ENCODE results near the gene TAL1. TPM values are rescaled to one million over a fixed set of nuclear protein-coding genes. Genes with fewer than 3 reads are reported as not detected.

TAL1 gene
- polyA plus RNA-seq, 1 of the 3 experiments (the other 2 are of a cell fraction) = not detected

DNA sequence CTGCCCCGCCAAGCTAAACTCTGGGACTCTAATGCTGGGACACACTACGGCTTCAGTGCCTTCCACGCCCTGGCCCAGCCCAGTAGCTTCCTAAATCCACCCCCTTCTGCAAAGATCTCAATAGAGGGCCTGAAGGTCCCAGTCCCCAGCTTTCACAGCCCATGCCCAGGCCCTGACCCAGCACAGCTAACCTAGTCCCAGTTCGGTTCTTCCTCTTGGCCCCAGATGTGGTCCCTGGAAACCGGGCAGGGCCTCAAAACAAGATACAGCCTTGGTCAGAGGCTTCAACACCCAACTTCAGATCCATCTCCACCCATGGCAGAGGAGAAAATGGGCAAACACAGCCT lies 41.5 kb downstream of the TAL1 start (continued):
- TF ChIP-seq FOXM1 (IDR thresholded peaks at IDR 0.05; ENCODE audit: low read depth) (no peak), REST (IDR thresholded peaks at IDR 0.05; ENCODE audit: low read depth, low read length) (no peak), FOSL2 (IDR thresholded peaks at IDR 0.05; ENCODE audit: borderline replicate concordance, low read depth) (no peak), EP300 (IDR thresholded peaks at IDR 0.05; ENCODE audit: borderline replicate concordance in 1 of 2, low read depth in 1 of 2, low read length in 1 of 2) (no peak), TAF1 (IDR thresholded peaks at IDR 0.05; ENCODE audit: borderline replicate concordance, low read depth, low read length) (no peak), RCOR1 (IDR thresholded peaks at IDR 0.05; ENCODE audit: low read length) (no peak), NRF1 (IDR thresholded peaks at IDR 0.05; ENCODE audit: low read depth, low read length) (no peak)
- TF ChIP-seq, protein P1, sequence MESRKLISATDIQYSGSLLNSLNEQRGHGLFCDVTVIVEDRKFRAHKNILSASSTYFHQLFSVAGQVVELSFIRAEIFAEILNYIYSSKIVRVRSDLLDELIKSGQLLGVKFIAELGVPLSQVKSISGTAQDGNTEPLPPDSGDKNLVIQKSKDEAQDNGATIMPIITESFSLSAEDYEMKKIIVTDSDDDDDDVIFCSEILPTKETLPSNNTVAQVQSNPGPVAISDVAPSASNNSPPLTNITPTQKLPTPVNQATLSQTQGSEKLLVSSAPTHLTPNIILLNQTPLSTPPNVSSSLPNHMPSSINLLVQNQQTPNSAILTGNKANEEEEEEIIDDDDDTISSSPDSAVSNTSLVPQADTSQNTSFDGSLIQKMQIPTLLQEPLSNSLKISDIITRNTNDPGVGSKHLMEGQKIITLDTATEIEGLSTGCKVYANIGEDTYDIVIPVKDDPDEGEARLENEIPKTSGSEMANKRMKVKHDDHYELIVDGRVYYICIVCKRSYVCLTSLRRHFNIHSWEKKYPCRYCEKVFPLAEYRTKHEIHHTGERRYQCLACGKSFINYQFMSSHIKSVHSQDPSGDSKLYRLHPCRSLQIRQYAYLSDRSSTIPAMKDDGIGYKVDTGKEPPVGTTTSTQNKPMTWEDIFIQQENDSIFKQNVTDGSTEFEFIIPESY (IDR thresholded peaks at IDR 0.05; ENCODE audit: borderline replicate concordance, low read depth) = no peak

DNA sequence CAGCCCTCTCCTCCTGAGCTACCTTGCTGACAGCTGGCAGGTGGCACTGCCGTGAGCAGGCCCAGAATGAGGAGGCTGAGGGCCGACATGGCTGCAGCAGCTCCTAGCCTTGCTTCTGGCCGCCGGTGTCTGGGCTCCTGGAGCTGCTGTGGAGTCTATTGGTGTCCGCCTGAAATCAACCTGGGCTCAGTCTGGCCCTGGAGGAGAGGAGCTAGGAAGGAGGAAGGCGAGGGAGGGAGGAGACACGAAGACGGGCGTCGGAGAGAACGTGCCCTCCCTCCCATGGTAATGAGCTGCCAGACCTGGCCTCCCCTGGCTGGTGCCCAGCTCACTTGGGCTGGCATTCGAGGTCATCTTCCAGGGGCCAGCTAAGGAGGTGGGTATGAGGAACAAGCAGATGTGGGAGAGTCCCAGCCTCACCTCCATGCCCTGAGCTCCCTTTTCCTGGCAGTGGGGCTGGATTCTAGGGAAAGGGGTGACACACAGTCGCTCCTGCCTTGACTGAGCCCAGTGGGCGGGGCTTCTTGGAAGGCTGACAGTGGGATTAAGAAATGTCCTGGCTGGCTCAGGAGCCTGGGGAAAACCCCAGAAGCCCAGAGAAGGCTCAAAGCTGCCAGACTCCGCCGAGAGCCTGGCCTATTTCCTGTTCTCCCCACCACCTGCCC lies 42.0 kb downstream of the TAL1 start, which contains the start of gene PDZK1IP1:
TSS of gene PDZK1IP1 (minus strand) at position 193 of the 665 bp plus-strand sequence. CDS start at position 89, 104 bp downstream.
- H3F3A ChIP-seq (replicated peaks; ENCODE audit: insufficient read depth) = no peaks in the 10 kb centered on the region
- no peak within 1 kb of the TSS for H3K4me3 ChIP-seq (ENCODE audit: low read depth in 2 of 2, low read length in 1 of 2)
- TF ChIP-seq NFIC (IDR thresholded peaks at IDR 0.05; ENCODE audit: borderline replicate concordance) (no peak), USF1 (IDR thresholded peaks at IDR 0.05; ENCODE audit: borderline replicate concordance, low read depth) (no peak), IRF3 (IDR thresholded peaks at IDR 0.05; ENCODE audit: low read depth, low read length) (no peak), MEF2A (IDR thresholded peaks at IDR 0.05; ENCODE audit: borderline replicate concordance, low read depth) (no peak), EZH2phosphoT487 (IDR thresholded peaks at IDR 0.05; ENCODE audit: borderline replicate concordance, low read depth) (no peak), RFX5 (IDR thresholded peaks at IDR 0.05; ENCODE audit: low read length) (no peak), USF2 (IDR thresholded peaks at IDR 0.05; ENCODE audit: borderline replicate concordance, low read depth, low read length) (no peak), MXI1 (IDR thresholded peaks at IDR 0.05; ENCODE audit: low read depth, low read length) (no peak), GABPA (IDR thresholded peaks at IDR 0.05; ENCODE audit: low read depth) (no peak)
- TF ChIP-seq, protein P1 (IDR thresholded peaks at IDR 0.05; ENCODE audit: borderline replicate concordance, low read depth) = no peak
- TF ChIP-seq, protein P2, sequence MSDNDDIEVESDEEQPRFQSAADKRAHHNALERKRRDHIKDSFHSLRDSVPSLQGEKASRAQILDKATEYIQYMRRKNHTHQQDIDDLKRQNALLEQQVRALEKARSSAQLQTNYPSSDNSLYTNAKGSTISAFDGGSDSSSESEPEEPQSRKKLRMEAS (IDR thresholded peaks at IDR 0.05; ENCODE audit: low read depth) = no peak
- peaks cover 0 to 3% of the 10 kb centered on the region in 2 experiments; a peak in 1 of 4 replicates for H3K4me1 ChIP-seq (ENCODE audit: control insufficient read depth in 1 of 2, insufficient read depth in 2 of 2, low read depth in 1 of 2, low read length in 1 of 2)
- no peak within 1 kb of the TSS for H3K27ac ChIP-seq (ENCODE audit: low read depth in 2 of 2, low read length in 1 of 2)
- DNase-seq = no peak
- CTCF ChIA-PET = interaction anchor here (0.6 to 10.7 kb wide), 8 partner anchors 8 to 245 kb away, joined by 3 to 143 read pairs (median 4); no protein-coding TSS in a partner anchor
- no peaks in the 10 kb centered on the region for H3K27me3 ChIP-seq (ENCODE audit: insufficient read depth)
- POLR2A ChIA-PET = interaction anchor here (0.6 kb wide), 1 partner anchor 121 kb away, joined by 3 read pairs; no protein-coding TSS in a partner anchor
- no peak within 1 kb of the TSS for H3K4me2 ChIP-seq
- H2AFZ ChIP-seq (ENCODE audit: low read depth) = no peak within 1 kb of the TSS
- no peaks in the 10 kb centered on the region for H3K36me3 ChIP-seq (replicated peaks in 1 of 2; ENCODE audit: control insufficient read depth in 1 of 2, insufficient read depth in 2 of 2, low read length in 1 of 2)
- no peaks in the 10 kb centered on the region for H4K20me1 ChIP-seq (ENCODE audit: insufficient read depth)
- no peaks in the 10 kb centered on the region for H3K79me2 ChIP-seq (ENCODE audit: insufficient read depth)
- no peaks in the 10 kb centered on the region for H3K9me3 ChIP-seq
- 63% methylated on average over 10 of the region's 16 CpGs for WGBS (ENCODE audit: low lambda C conversion rate)
- no peaks in the 10 kb centered on the region for H3K9me2 ChIP-seq
- H3K9ac ChIP-seq = no peak within 1 kb of the TSS

Data from SK-N-SH (cell line).